Stimulated activated CD8-positive, alpha-beta memory T cell treated with anti-CD3 and anti-CD28 coated beads, Interleukin-7, amount 100 ng/mL, for 48 hours (primary cell): Measurements from ENCODE around the gene SCML1.

ENCODE experiments used
- DNase-seq, 2 donors: peaks; one replicate each; pipeline ENCODE4 v3.0.0-alpha.2; 2020; ENCODE audit warnings: low read depth in 1 of 2; ENCODE audit errors: extremely low read depth in 1 of 2

SCML1 gene, protein sequence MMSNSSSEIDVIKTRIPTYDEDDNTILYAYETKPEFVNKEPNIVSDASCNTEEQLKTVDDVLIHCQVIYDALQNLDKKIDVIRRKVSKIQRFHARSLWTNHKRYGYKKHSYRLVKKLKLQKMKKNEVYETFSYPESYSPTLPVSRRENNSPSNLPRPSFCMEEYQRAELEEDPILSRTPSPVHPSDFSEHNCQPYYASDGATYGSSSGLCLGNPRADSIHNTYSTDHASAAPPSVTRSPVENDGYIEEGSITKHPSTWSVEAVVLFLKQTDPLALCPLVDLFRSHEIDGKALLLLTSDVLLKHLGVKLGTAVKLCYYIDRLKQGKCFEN

DNA sequence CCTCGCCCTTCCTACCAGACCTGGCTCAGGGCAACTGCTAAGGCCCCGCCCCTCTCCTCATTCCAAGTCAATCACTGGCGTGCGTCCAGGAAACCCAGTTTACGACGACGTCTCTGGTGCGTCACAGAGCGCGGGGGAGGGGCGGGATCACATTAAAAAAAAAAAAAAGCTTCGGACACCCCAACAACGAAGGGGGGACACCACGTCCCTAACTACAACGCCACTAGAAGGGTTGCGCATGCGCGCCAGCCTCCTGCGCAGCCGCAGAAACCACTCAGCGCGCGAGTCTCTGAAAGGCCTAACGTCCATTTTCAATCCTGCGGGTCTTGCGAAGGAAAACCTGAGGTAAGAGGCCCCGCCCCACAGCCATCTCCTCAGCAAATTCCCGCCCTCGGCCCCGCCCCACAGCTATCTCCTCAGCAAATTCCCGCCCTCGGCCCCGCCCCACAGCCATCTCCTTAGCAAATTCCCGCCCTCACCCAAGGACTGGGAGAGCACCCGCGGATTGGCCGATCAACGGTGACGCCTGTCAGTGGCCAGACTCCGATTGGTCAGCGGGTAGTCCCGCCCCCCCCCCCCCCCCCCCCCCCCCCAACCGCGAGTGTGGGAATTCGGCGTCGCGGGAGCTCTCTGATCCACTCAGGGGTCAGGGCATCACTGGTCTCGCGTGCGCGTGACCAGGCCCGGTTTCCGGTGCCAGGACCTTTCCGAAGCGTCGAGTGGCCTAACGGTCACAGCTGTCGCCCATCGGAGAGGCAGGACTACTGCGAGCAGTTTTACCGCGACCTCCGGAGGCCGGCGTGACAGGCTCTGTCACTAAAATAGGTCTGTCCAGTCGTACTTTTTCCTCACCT lies at the start of gene SCML1:
Gene SCML1 (plus strand): TSS at position 638 of the 854 bp plus-strand sequence. CDS start 6,694 bp downstream, outside the sequence.
- peak; percentile 52 to 84 for DNase-seq

DNA sequence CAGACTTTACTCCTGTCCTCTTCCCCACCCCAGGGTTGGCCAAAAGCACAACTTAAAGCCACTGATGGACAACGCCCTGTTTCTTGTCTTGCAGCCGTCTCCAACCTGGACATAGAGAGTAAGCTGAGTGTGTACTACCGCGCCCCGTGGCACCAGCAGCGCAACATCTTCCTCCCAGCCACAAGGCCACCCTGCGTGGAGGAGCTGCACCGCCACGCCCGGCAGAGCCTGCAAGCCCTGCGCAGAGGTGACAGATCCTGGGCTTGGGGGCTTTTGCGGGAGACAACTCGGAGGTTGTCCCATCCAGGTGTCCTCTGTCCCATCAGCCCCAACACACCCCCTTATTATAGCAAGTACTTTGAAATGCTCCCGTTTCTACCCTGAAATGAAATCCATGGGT lies 49.6 kb upstream of the SCML1 start:
- no peak for DNase-seq

DNA sequence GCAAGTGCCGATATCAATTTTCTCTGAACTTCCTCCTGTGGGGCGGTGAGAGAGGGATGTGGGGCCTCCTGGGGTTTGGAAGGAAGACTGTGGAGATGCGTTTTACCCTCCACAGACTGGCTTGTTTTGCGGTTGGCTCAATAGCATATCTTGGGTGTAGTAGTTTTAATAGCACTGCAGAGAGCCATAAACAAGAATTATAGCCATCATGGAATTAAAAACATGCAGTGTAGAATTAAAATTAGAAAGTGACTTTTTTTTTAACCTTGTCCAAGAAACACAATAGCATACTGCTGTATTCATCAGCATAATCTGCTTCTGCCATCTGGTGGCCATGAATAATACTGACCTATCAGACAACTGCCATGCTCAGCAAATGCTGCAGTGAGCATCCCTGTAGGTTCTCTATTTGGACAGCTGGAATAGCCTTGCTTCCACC lies 47.3 kb upstream of the SCML1 start:
- peak in 1 of 2 donors; percentile 11 for DNase-seq

DNA sequence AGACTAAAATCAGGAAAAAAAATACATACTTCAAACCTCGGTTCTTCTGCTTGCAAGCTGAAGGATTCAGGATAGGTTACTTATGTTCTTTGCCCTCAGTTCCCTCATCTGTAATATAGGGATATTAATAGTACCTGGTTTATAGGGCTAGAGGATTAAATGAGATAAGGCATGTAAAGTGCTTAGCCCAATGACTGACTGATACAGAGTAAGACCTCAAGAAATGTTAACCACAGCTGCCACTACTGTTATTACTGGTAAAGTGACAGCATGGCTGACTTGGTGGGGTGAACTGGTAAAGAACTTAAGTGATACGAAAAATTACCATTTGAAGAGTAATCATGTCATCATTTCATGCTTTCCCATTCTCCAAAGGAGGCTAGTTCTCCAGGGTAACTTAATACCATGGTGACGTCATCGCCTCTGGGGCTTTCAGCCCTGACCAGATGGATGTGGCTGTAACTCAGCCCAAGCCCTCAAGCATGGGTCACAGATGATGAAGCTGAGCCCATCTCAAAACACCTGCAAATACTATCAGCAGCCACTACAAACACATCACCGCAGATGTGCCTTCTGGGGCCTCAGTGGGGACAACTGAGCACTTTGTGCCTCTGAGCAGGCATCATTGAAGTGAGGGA lies 44.5 kb upstream of the SCML1 start:
- no peak for DNase-seq

DNA sequence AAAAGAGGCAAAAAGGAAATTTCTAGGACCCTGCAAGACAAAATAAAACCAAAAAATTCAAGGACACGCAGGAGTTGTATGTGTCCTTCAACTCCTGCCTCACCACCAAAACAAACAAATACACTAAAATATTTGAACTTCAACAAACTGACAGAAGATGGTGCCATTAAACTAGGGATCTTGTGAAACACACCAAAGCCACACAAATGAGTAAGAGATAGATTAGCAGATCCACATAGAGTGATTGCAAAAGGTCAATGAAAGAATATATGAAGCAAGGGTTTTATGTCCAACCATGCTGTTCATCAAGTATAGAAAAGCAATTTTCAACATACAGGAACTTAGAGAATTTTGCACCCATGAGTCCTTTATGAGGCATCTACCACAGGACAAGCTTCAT lies 40.1 kb upstream of the SCML1 start:
- DNase-seq = no peak

DNA sequence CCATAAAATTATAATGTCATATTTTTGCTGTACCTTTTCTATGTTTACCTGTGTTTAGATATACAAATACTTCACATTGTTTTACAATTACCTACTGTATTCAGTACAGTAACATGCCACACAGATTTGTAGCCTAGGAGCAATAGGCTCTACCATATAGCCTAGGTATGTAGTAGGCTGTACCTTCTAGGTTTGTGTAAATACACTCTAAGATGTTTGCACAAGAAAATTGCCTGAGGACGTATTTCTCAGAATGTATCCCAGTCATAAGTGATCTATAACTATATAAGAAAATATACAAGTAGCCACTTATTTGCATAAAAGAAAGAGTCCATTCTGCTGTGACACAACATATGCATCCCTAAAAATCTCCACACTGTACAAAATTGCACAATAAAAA lies 36.3 kb upstream of the SCML1 start:
- DNase-seq = no peak

DNA sequence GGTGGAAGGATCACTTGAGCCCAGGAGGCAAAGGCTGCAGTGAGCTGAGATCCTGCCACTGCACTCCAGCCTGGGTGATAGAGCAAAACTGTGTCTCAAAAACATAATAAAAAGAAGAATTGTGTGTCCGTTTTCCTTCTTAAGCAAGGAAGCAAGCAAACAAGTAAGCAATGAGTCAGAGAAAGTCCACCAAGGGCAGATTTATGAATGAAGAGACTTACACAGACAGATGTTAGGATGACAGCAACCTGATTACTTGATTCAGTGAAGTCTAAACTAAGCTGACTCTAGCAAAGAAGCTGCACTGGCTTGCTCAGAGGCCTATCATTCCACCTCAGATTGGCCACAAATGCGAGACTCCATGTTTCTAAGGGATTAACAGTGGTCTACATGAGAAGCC lies 34.1 kb upstream of the SCML1 start:
- no peak for DNase-seq

DNA sequence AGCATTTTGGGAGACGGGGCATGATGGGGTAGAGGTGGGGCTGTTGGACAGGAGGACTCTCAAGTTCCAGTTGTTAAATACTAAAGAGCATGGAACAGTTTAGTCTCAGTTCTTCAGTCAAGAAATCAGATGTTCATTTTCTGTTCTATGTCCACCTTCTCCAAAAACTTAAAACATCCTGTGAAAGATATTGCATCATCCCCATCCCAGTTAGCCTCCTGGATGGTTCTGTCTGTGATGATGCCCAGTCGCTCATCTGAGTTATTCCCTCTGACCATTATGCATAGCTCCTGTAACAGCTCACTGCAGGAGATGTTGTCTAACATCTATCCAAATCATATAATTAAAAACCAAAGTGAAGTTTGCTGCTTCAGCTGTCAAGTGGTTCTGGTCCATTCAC lies 32.1 kb upstream of the SCML1 start:
- DNase-seq = no peak

DNA sequence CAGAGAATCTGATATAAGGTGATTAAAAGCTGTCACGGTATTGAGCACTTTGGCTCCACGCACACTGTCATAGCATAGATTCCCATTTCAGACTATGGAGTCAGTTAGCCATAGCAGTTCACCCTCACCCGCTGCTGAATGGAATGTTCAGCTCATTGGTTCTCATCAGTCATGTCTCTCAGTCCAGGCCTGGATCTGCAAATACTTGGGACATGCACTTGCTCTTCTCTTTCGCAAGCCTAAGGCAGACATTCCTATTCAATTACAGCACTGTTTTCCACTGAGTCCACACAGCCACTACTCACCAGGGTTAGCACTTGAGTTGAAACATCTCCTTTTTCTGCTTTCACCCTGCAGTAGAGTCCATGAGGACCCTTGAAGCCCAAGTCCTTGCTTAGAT lies 30.6 kb upstream of the SCML1 start:
- no peak for DNase-seq

DNA sequence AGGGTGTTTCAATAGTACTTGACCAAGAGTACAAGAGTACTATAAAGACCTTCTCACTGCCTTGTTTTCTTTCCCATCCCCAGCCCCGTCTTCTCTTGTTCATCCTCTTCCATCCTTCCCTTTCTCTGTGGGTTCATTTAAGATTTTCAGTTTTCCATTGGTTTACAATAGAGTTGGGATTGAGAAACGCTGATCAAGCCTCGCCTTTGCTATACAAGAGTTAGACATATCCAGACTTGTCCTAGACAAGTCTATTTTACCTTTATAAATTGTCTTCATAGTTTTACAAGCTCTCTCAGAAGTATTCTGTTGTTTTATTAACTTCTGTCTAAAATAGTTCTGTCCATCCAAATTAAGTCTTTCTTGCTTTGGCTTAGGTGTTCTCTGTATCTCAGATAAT lies 29.6 kb upstream of the SCML1 start:
- DNase-seq = no peak

DNA sequence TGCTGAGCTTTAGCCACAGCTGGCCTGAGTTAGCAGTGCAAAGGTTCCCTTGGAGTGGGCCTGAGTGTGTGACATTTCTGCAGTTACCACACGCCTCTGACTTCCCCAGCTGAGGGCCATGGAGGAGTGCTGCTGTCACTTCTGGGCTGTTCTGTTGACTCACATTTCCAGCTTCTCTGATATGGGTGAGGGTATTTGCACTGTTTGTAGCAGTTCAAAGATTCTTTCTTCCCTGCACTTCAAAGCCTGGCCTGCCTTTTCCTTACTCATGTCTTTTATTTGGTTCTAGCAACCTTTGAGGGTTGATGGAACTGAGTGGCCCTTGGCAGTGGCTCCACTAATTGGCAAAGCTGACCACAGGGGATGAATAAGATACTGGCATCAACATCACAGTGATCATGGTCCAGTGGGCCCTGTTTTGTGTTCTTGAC lies 26.4 kb upstream of the SCML1 start:
- no peak for DNase-seq

DNA sequence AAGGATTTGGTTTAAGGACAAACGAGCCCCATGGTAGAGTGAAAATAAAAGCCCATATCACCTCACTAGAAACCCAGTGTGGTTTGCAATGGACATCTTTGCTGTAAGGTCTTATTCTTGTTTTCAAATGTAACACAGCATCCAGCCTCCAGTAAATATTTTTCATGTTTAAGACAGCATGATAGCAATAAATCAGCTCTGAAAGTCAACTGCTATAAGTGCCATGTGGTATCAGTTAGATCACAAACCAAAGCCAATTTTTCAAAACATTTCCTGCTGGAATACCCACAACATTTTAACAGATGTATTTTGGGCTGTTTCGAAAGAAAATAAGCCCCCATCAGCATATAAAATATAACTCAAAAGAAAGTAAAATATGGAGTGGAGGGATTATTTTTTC lies 24.0 kb upstream of the SCML1 start:
- no peak for DNase-seq

DNA sequence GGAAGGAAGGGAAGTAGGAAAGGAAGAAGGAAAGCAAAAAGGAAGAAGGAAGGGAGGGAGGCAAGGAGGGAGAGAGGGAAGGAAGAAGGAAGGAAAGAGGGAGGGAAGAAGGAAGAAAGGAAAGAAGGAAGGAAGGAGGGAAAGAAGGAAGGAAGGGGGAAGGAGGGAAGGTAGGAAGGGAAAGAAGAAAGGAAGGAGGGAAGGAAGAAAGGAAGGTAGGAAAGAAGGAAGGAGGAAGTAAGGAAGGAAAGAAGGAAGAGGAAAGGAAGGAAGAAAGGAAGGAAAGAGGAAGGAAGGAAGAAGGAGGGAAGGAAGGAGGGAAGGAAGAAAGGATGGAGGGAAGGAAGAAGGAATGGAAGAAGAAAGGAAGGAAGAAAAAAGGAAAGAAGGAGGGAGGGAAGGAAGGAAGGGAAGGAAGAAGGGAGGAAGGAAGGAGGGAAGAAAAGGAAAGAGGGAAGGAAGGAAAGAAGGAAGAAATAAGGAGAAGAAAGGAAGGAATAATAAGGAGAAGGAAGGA lies 18.6 kb upstream of the SCML1 start:
- no peak for DNase-seq

DNA sequence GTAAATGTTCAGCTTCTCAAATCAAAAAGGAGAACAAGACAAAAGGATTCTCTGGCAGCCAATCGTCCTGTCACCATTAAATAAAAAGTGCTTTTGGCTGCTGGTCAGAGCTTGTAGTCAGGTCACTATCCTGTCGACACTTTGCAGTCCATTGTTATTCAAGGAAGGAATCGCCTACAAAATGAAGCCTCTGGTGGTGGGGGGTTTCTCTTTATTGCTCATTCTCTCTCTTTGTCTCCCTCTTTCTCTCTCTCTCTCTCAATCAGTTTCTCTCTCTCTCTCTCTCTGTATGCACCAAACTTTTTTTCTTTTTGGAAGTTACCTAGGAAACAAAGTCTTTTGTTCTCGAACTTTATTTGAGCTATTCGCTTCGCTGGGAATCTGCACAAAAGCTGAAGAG lies 17.6 kb upstream of the SCML1 start:
- no peak for DNase-seq

DNA sequence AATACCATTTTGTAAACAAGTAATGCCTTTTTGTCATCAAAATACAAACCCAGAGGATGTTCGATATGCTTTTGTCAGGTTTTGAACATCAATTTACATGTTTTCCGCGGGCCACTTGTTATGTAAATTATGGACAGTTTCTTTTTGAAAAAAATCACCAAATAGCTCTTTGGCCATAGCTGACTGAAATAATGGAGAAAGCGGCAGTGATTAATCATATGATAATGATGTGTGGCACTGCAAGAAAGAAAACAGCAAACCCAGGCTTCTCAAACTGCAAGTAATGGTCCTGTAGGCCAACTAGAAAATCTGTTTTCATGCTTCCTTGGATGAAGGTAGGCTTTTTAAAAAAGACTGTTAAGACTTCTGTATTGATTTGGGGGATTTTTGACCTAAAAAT lies 15.6 kb upstream of the SCML1 start:
- no peak for DNase-seq

DNA sequence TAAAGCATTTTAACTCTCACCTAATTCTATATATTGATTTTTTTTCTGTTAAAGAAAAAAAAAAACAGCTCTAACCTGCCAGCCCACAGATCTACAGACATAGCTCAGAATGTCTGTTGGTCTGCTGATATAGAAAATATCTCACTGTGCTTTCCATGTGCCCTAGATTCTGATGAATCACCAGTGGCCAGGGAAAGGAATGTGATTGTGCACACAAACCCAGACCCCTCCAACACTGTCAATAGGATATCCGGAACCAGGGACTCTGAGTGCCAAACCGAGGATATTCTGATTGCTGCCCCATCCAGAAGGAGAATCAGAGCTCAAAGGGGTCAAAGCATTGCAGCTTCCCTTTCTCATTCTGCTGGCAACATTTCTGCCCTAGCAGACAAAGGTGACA lies 12.1 kb upstream of the SCML1 start:
- DNase-seq = no peak

DNA sequence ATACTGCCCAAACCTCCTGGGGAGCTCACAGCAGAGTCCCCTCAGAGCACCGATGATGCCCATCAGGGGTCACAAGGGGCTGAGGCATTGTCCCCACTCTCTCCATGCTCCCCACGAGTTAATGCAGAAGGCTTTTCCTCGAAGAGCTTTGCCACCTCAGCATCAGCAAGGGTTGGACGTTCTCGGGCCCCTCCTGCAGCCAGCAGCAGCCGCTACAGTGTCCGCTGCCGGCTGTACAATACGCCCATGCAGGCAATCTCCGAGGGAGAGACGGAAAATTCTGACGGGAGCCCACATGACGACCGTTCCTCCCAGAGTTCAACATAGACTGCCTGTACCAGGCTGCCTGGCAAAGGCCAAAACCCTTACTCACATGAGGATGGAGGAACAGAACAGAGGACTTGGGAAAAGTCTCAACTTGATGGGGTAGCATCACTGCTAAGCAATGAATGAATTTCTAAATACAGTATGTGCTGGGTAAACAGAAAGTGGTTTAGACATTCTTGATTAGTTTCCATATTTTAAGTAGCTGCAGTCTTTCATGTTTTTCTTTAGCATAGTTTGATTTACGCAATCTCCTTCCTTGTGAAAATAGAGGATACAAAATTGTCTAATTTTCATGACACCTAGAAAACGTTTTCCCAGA lies 5.0 kb upstream of the SCML1 start:
- DNase-seq = no peak

DNA sequence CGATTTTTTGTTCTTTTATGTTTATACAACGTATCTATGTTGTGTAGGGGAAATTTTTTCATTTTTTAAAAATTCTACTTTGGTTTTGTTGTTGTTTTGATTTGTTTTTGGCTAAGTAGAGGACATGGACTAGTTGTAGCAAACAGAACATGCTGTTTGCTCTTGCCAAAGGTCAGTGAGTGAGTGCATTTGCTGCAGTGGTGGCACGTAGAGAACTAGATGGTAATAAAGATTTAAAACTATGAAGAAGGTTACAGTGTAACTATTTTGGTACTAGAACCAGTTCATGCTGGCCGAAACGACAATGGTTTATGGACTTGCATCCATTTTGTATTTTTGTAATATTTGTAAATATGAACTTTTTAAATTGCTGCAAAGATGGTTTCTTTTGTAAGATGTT lies 1.9 kb upstream of the SCML1 start:
- DNase-seq = no peak

DNA sequence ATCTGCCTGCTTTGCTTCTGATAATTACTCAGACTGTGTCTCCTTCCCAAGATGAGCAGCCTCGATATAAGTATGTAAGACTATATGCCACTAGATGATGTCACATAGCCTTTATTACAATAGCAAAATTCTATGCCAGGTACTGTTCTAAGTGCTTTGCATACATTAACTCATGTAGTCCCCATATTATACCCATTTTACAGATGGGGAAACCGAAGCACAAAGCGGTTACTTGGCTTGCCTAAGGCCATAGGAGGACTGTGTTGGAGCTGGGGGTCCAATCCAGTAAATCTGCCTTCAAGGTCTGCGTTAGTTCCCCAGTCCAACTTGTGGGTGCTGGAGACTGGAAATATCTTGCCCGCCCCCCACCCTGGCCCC lies 826 bp upstream of the SCML1 start:
- no peak for DNase-seq

DNA sequence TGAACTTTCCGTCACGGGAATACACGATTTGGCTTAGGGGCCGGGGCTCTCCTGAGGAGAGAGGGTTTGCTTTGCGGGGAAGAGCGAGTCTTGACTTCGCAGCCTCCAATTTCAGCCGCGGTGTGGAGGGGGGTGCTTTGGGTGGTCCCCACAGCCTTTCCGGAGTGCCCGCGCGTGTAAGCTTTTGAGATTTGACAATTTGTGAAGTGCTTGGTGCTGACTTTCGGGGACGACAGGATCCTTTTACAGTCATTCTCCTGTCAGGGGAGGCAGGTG lies 355 bp downstream of the SCML1 start:
- peak in 1 of 2 donors; percentile 0 for DNase-seq

DNA sequence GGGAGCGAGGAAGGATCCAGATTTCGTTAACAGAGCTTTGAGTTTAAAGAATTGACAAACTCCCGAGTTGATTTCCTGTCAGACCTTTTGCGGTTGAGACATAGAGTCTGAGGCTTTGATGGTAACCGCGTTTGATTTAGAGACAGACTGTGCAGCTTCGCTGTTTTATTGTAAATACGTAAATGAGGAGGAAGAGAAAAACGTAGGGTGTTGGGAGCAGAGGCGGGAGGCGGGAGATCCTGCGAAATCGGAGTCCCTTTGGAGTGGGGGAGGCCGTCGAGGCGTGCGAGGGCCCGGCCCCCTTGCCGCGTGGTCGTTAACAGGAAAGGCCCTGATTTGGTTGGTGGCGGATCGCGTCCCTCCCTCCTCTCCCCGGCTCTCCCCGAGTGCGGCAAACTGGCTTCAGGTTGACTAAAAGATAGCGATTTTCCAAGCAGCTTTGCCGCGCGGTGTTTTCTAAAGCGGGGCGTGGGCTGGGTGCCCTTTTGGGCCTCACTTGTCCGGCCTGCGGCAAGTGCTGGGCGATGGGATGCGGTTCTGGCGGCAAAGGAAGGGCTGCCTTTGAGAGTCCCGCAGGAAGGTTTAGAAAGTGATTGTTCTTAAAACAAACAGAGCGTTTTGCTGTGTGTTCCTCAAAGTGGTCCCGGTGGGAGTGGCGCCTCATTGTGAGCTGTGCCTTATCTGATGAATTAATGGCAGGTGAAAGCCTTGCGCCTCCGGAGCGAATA lies 857 bp downstream of the SCML1 start:
- DNase-seq = peak in 1 of 2 donors; percentile 17
